ENCODE results near the gene PCK1.

DNA sequence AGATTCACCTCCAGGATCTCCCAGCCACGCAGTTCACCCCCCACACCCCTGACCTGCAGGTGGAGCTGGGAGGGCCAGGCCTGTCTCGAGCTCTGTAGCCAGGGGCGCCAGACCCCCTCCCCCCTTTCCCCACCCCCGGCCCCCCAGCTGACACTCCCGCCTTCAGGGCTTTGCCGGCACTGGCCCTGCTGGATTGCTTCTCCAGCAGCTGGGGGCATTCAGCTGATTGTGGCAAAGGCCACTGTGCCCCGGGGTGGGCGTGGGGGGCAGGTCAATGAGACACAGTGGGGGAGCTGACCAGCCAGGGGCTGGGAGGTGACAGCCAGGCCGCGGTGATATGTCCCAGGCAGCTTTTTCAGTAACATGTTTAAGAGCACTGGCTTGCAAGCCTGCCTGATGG is 37.1 kb downstream of the PCK1 start:
- no peak for TF ChIP-seq EZH2phosphoT487 (IDR thresholded peaks at IDR 0.05; ENCODE audit: borderline replicate concordance)
- TF ChIP-seq, protein P1, sequence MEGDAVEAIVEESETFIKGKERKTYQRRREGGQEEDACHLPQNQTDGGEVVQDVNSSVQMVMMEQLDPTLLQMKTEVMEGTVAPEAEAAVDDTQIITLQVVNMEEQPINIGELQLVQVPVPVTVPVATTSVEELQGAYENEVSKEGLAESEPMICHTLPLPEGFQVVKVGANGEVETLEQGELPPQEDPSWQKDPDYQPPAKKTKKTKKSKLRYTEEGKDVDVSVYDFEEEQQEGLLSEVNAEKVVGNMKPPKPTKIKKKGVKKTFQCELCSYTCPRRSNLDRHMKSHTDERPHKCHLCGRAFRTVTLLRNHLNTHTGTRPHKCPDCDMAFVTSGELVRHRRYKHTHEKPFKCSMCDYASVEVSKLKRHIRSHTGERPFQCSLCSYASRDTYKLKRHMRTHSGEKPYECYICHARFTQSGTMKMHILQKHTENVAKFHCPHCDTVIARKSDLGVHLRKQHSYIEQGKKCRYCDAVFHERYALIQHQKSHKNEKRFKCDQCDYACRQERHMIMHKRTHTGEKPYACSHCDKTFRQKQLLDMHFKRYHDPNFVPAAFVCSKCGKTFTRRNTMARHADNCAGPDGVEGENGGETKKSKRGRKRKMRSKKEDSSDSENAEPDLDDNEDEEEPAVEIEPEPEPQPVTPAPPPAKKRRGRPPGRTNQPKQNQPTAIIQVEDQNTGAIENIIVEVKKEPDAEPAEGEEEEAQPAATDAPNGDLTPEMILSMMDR (IDR thresholded peaks at IDR 0.05 in 2 of 3, conservative IDR thresholded peaks at IDR 0.05 in 1 of 3; ENCODE audit: borderline replicate concordance in 1 of 3, insufficient read depth in 1 of 3, low read depth in 2 of 3, low read length in 2 of 3) = no peak

Data from HCT116 (cell line).